GM18498 (cell line): ENCODE measurements around the gene ALKBH4.

Source experiments
- ATAC-seq: cut with Tn5 transposase; IDR thresholded peaks from one replicate; pipeline ENCODE4 v1.9.1; 2021; ENCODE audit warnings: mild to moderate bottlenecking, moderate library complexity; ENCODE audit not compliant: unreplicated experiment

Gene ALKBH4

GRCh38 chr7:102429141-102429899, 35.3 kb downstream of the ALKBH4 start:
- no peak for ATAC-seq

DNA sequence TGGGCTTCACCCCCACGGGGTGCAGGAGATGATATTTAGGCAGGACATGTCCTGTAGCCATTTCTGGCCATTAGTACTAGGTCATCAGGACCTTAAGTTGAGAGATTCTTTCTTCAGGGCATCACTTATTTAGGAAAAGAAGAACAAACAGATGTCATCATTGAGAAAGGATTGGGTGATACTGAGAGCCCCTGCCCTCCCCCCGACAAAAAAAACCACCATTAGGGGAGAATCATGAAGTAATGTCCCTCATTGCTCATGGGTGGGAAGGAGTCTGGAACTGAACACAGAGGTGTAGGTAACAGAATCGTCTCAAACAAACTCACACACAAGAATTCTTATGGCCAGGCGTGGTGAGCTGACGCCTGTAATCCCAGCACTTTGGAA, 37.7 kb downstream of the ALKBH4 start:
- no peak for ATAC-seq

DNA sequence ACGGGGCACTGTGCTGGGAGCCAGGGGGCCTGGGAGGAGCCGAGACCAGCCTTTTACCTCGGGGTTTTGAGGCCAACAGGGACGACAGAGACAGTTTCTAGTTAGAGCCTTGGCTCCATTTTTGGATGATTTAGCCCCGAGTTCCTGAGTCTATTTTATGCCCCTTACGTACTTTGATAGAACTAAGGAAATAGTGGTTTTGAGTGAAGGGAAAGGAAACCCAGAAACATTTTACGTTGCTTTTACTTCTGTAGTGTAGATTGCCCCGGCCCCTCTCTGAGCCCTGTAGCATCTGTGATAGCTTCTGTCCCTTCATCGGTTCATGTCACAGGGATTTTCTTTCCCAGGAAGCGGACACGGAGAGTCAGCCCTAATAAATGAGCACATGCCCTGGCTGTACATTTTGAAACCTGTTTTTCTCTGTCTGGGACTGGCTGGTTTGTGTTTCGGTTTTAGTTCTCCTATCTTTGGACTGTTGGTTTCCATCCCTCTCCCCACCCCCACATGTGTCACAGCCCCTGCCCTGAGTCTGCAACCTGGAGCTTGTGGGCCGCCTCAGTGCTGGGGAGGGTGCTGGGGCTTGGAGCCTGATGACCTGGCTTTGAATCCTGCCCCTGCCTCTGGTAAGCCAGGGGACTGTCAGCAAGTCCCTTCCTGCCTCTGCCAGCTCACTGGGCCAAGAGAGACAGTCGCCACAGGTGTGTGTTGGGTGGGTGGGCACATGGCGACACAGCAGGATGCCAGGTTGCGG, 38.2 kb downstream of the ALKBH4 start:
- peak; percentile 61 for ATAC-seq

DNA sequence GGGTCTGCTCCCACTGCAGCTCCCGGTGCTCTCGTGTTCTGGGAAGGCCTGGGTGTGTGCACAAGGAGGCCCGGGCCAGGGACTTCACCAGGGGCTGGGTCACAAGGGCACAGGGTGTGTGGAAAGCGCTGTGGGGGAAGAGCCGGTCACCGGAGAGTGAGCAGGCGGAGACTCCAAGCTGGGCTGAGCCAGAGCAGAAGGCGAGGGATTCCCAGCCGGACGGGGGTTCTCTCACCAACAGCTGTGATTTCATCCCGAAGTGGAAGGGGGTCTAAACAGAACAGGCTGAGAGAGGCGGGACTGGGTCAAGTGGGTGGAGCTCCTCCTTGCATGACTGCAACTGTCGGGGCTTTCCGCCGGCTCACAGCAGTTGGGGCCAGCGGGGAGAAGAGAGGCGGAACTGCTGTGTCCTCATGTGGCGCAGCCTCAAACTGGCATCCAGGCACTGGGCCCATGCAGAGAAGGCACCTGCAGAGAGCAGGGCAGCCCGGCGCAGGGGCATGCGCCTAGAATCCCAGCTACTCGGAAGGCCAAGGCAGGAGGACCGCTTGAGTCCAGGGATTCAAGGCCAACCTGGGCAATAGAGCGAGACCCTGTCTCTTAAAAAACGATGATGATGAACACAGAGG, 38.9 kb downstream of the ALKBH4 start:
- peak; percentile 64 for ATAC-seq

DNA sequence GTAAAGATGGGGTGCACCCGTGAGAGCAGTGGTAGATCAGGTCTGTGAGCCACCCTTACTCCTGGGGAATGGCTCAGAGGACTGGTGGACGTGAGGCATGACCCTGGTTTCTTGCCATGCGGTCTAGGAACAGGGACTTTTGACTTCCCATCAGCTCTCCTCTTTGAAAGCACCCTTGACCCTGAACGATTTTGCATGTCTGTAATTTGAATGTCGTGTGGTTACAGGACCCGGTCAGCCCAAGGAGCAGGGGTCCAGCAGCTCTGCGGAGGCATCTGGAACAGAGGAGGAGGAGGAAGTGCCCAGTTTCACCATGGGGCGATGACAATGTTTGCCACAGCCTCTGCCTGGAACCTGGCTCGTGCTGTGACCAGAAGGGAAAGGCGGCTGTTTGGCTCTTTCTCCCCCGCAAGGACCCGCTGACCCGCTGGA, 39.9 kb downstream of the ALKBH4 start:
- peak; percentile 23 for ATAC-seq

GRCh38 chr7:102424129-102424551, 40.5 kb downstream of the ALKBH4 start:
- ATAC-seq, result no peak

- no peak for ATAC-seq
Observed at GRCh38 chr7:102421706-102422240, 42.9 kb downstream of the ALKBH4 start.

DNA sequence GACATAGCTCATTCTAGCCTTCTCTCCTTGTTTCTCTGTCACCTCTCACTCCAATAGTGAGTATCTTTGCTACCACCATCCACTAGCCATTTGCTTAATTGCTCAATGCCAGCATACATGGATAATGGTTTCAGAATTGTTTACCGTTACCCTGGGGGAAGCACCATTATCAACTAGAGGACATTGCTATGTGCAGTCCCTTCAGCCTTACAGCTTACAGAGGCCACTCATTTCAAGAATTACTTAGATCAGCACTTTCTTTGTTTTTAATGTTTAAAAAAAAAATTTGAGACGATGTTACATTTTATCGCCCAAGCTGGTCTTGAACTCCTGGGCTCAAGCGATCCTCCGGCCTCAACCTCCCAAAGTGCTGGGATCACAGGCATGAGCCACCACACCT, 46.1 kb downstream of the ALKBH4 start:
- no peak for ATAC-seq

DNA sequence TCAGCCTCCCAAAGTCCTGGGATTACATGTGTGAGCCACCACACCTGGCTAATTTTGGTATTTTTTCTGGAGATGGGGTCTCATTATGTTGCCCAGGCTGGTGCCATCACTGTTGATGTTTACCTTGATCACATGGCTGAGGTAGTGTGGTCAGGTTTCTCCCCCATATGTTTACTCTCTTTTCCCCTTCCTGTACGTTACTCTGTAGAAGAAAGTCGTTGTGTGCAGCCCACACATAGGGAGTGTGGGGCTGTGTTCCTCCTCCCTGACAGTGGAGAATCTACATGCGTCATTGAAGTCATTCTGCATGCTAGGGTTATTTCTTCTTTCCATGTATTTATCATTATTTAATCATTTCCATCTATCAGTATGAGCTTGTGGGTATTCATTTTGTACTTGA, 47.6 kb downstream of the ALKBH4 start:
- no peak for ATAC-seq

- no peak for ATAC-seq
Observed at GRCh38 chr7:102416406-102416805, 48.3 kb downstream of the ALKBH4 start.

- peak; percentile 66 for ATAC-seq
Observed at GRCh38 chr7:102415685-102416225, 48.9 kb downstream of the ALKBH4 start.

DNA sequence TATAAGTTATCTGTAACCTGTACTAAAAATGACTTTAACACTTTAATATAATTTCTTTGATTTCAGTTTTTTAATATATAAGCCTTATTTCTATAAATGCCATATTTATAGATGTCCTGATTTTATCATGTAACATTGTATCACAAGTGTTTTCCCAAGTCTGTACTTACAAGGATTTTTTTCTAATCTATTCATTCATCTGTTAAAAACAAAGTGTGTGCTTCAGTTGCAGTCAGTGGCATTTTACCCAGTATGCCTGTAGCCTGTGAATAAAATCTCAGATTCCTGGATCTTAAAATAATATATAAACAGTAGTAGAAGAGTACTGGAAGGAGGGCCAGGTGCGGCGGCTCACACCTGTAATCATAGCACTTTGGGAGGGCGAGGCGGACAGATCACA, 51.1 kb downstream of the ALKBH4 start:
- no peak for ATAC-seq

DNA sequence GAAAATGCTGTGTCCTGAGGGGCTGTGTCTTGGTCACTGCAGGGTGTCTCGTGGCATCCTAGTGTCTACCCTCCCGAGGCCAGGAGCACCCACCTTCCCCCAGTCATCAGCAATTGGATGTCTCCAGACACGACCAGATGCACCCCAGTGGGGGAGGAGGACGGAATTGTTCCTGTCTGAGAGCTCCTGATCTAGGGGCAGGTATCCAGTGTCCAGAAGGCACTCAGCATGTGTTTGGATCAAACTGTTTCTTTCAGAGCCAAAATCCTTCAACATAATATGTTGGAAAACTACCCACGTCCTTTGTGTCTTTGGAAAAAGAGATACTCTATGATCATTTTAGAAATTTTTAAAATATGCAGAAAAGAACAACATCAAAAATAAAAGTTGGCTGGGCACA, 51.6 kb downstream of the ALKBH4 start:
- no peak for ATAC-seq

GRCh38 chr7:102412548-102412947, 52.1 kb downstream of the ALKBH4 start:
- no peak for ATAC-seq

GRCh38 chr7:102410918-102411317, 53.7 kb downstream of the ALKBH4 start:
- no peak for ATAC-seq

GRCh38 chr7:102410123-102410522, 54.5 kb downstream of the ALKBH4 start:
- no peak for ATAC-seq

- no peak for ATAC-seq
Observed at GRCh38 chr7:102409340-102409739, 55.3 kb downstream of the ALKBH4 start.

- peak; percentile 54 for ATAC-seq
Observed at GRCh38 chr7:102408530-102408929, 56.1 kb downstream of the ALKBH4 start.

DNA sequence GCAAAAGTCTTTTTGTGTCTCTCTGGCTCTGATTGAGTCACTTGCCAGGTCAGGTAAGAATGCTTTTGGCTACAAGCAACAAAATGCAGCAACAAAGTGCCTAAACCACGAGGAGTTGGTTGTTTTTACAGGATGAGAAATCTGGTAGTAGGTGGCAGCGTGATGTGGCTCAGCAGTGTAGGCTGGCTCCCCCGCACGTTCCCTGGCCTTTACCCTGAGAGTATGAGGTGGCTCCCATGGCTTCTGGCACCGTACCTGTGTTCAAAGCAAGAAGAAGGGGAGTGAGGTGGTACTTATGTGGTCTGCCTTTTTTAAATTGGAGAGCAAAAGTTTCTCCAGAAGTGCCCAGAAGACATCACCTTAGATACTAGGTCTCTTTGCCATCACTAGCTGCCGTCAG, 56.8 kb downstream of the ALKBH4 start:
- no peak for ATAC-seq
